HEK293T (cell line): Measurements from ENCODE around the gene UNC93B1.

ENCODE experiments used
- CTCF ChIA-PET: fragments of 350-600 bp; formaldehyde crosslinking; extraction: SDS; loops from one replicate; lab custom pipeline; 2021; ENCODE audit warnings: antibody characterized with exemption, inconsistent platforms; lab: Yijun Ruan, JAX
- POLR2A ChIA-PET: fragments of 350-600 bp; formaldehyde crosslinking; extraction: SDS; loops from one replicate; lab custom pipeline; 2020; ENCODE audit warnings: antibody characterized with exemption, inconsistent platforms; lab: Yijun Ruan, JAX
- DNase-seq: peaks from one replicate; pipeline ENCODE4 v3.0.0; 2012; ENCODE audit warnings: mixed read lengths; ENCODE audit errors: extremely low spot score
- ARNT ChIP-seq: fragments of 450-650 bp; IDR thresholded peaks from 2 replicates; pipeline ENCODE4 v1.6.1; 2017; ENCODE audit warnings: mild to moderate bottlenecking
- BHLHE40 ChIP-seq: fragments of 450-650 bp; IDR thresholded peaks from 2 replicates; pipeline ENCODE4 v1.6.1; 2016; ENCODE audit warnings: mild to moderate bottlenecking, moderate library complexity, borderline replicate concordance
- CTBP1 ChIP-seq: fragments of 450-650 bp; IDR thresholded peaks from 2 replicates; pipeline ENCODE4 v1.6.1; 2016; ENCODE audit warnings: borderline replicate concordance
- ELF4 ChIP-seq: fragments of 450-650 bp; IDR thresholded peaks from 2 replicates; pipeline ENCODE4 v1.6.1; 2017; ENCODE audit warnings: antibody characterized with exemption
- FOXA1 ChIP-seq: fragments of 450-650 bp; IDR thresholded peaks from 2 replicates; pipeline ENCODE4 v1.6.1; 2016; ENCODE audit warnings: mild to moderate bottlenecking
- FOXK2 ChIP-seq: fragments of 450-650 bp; IDR thresholded peaks from 2 replicates; pipeline ENCODE4 v1.6.1; 2016; ENCODE audit warnings: mild to moderate bottlenecking
- FOXM1 ChIP-seq: fragments of 450-650 bp; IDR thresholded peaks from 2 replicates; pipeline ENCODE4 v1.6.1; 2017; ENCODE audit warnings: mild to moderate bottlenecking, borderline replicate concordance
- HDGF ChIP-seq: fragments of 450-650 bp; IDR thresholded peaks from 2 replicates; pipeline ENCODE4 v1.6.1; 2017; ENCODE audit warnings: antibody characterized with exemption, borderline replicate concordance
- L3MBTL2 ChIP-seq: fragments of 450-650 bp; conservative IDR thresholded peaks from 2 replicates; pipeline ENCODE4 v1.6.1; 2016; ENCODE audit warnings: mild to moderate bottlenecking
- LEF1 ChIP-seq: fragments of 450-650 bp; IDR thresholded peaks from 2 replicates; pipeline ENCODE4 v1.6.1; 2017; ENCODE audit warnings: mild to moderate bottlenecking, borderline replicate concordance
- NFRKB ChIP-seq: fragments of 450-650 bp; IDR thresholded peaks from 2 replicates; pipeline ENCODE4 v1.6.1; 2016; ENCODE audit warnings: mild to moderate bottlenecking, moderate library complexity
- SP1 ChIP-seq: fragments of 450-650 bp; IDR thresholded peaks from 2 replicates; pipeline ENCODE4 v1.6.1; 2017
- SUZ12 ChIP-seq: fragments of 450-650 bp; IDR thresholded peaks from 2 replicates; pipeline ENCODE4 v1.6.1; 2016; ENCODE audit warnings: mild to moderate bottlenecking
- TARDBP ChIP-seq: fragments of 450-650 bp; IDR thresholded peaks from 2 replicates; pipeline ENCODE4 v1.6.1; 2016
- ZNF384 ChIP-seq: fragments of 450-650 bp; IDR thresholded peaks from 2 replicates; pipeline ENCODE4 v1.6.1; 2016
- TF ChIP-seq, protein P1 (sequence below): fragments of 450-650 bp; IDR thresholded peaks from 2 replicates; pipeline ENCODE4 v1.6.1; 2016

UNC93B1 gene

DNA sequence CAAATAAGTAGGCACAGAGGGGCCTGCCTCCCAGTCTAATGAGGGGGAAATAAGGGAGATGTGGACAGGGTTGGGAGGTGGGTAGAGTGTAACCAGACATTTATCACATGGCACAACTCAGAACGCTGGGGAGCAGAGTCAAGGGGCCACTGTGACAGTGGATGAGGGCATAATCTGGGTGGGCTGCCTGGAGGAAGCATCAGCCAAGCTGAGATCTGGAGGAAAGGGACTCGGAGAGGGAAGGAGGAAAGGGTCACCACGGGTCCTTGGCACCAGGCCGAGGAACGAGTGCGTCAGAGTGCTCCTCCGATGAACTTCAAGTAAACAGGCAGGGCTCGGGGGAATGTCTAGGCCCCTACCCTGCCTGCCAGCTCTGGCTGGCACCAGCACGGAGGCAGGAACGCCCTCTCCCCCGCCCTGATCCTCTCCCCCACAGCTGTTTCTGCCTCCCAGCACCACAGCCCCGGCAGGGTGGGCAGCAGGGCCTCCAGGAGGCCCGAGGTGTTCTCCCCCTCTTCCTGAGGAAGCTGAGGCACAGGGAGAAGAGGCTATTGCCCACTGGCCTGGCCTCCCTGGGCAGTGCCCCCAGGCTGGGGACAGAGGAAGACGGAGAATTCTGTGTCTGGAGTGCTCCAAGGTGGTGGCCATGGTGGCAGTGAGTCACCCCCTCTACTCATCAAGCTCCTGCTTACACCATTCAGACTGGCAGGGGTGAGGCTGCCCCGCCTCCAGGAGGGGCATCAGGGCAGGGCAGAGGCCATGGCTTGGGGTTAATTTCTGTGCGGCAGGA, 10.5 kb upstream of the UNC93B1 start:
- POLR2A ChIA-PET, result interaction anchor here (1.1 kb wide), 1 partner anchor 23 kb away, joined by 3 read pairs; no protein-coding TSS in a partner anchor
- CTCF ChIA-PET, result interaction anchor here (0.6 kb wide), 1 partner anchor 536 kb away, joined by 3 read pairs; no protein-coding TSS in a partner anchor
- no peak for DNase-seq
- TF ChIP-seq, protein P1, sequence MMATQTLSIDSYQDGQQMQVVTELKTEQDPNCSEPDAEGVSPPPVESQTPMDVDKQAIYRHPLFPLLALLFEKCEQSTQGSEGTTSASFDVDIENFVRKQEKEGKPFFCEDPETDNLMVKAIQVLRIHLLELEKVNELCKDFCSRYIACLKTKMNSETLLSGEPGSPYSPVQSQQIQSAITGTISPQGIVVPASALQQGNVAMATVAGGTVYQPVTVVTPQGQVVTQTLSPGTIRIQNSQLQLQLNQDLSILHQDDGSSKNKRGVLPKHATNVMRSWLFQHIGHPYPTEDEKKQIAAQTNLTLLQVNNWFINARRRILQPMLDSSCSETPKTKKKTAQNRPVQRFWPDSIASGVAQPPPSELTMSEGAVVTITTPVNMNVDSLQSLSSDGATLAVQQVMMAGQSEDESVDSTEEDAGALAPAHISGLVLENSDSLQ, result no peak
- TF ChIP-seq SUZ12 (no peak), HDGF (no peak), FOXK2 (no peak), SP1 (no peak), FOXA1 (no peak), CTBP1 (no peak), FOXM1 (no peak), ZNF384 (no peak), ARNT (no peak), LEF1 (no peak), BHLHE40 (no peak), L3MBTL2 (no peak), NFRKB (no peak), ELF4 (no peak), TARDBP (no peak)

DNA sequence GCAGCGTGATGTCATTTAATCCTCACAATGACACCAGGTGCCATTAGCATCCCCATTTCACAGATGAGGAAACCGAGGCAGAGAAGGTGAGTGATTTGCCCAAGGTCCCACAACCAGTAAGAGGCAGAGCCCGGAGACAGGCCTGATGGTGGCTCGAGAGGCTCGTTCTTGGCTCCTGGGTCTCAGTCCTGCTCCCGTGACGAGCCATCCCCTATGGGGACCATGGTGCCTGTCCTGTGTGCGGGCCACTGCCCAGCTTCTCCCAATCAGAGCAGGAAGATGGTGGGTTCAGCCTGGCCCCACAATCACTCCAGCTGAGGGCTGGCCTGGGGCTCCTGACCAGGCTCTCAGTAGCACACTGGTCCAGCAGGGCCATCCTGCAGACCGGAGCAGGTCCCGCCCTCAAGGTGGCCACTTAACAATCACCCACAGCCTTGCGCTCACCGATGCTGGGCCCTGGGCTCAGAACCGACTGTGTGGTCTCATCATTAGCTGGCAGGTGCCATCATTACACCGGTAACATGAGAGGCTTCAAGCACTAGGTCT, 9.8 kb upstream of the UNC93B1 start:
- DNase-seq, result no peak
- TF ChIP-seq SUZ12, result no peak
- no peak for TF ChIP-seq FOXA1
- TF ChIP-seq HDGF, result no peak
- no peak for TF ChIP-seq TARDBP
- TF ChIP-seq ZNF384, result no peak
- no peak for TF ChIP-seq ARNT
- no peak for TF ChIP-seq L3MBTL2
- no peak for TF ChIP-seq LEF1
- no peak for TF ChIP-seq CTBP1
- TF ChIP-seq, protein P1, result no peak
- TF ChIP-seq FOXK2, result no peak
- TF ChIP-seq BHLHE40, result no peak
- TF ChIP-seq SP1, result no peak
- ChIA-PET POLR2A (interaction anchor here (1.1 kb wide), 1 partner anchor 24 kb away, joined by 3 read pairs; no protein-coding TSS in a partner anchor), CTCF (no interaction called here)

DNA sequence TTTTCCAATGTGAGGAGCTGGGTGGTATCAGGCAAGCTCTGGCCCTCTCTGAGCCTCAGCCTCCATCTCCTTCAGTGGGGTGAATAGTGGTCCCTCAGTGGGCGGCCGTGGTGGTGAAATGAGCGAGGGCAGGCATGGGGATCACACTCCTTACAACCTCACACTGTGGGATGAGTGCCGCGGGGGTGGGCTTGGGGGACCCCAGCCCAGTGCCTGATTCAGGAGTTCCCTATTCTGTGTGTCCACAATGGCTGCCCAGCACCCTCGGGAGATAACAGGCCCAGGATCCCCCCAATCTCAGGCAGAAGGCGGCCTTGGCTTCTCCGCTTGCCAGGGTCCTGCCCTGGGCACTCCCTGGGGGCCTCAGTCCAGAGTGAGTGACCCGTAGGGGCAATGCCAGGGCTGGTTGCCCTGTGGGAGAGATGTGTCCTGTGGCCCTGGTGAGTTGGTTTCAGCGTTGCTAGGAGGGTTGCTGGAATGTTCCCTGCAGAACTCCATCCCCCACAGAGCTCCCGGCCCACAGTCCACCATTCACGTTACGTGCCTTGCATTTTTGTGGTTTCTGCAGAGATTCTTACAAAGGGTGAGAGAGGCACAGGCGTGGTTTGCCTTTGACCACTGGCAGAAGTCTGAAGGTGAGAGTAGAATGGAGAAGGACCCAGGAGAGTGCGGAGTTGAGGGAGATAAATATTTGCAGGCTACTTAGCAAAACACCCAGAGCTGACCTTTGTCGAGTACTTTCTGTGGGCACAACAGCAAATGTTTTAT, 9.1 kb upstream of the UNC93B1 start:
- POLR2A ChIA-PET, result interaction anchor here (1.0 kb wide), 1 partner anchor 15 kb away, joined by 3 read pairs; no protein-coding TSS in a partner anchor
- CTCF ChIA-PET, result no interaction called here
- TF ChIP-seq, protein P1, result no peak
- no peak for TF ChIP-seq HDGF
- TF ChIP-seq TARDBP, result no peak
- TF ChIP-seq CTBP1, result no peak
- no peak for TF ChIP-seq SUZ12
- TF ChIP-seq L3MBTL2, result no peak
- TF ChIP-seq SP1, result no peak
- no peak for TF ChIP-seq FOXM1
- no peak for TF ChIP-seq FOXK2
- no peak for TF ChIP-seq NFRKB
- TF ChIP-seq BHLHE40, result no peak
- TF ChIP-seq ZNF384, result no peak
- TF ChIP-seq LEF1, result no peak
- no peak for TF ChIP-seq ELF4
- TF ChIP-seq FOXA1, result no peak
- TF ChIP-seq ARNT, result no peak
- DNase-seq, result no peak

DNA sequence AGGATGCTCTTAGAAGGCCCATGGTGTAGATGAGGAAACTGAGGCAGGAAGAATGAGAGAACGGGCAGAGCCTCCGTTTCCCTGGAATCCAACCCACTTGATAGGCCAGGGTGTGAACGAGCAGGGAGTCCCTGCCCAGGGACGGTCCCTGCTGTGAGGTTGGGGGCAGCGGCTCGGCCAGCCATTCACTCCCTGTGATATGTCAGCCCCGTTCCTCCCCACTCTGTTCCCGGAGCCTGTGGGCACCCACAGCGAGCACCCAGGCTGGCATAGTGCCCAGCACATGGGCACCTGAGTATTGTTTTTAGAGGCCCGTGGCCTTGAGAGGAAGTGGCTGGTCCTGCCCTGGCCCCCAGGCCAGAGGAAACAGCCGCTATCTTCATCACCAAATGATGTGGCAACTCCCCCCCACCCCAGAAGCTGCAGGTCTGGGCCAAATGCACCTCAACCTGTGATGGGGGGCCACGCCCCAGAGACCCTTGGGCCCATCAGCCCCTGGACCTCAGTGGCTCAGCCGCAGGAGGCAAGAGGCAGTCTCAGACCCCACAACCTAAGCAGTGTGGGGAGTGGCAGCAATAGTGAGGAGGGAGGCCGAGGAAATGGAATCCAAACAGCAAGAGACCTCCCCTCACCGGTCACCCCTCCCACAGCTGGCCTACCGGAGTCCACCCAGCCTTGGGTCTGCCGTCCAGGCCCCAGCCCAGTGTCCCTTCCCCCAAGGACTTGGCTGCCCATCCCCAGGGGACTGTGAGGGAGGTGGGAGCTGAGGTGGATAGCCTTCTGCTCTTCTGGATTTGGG, 8.3 kb upstream of the UNC93B1 start:
- no peak for TF ChIP-seq FOXK2
- DNase-seq, result no peak
- ChIA-PET CTCF (no interaction called here), POLR2A (interaction anchor here (1.0 kb wide), 1 partner anchor 16 kb away, joined by 3 read pairs; no protein-coding TSS in a partner anchor)
